HG03571 (cell line): ENCODE measurements around the gene CLCN7.
"Not testable (repeated sequence)": the region's sequence is repeated elsewhere in the genome, so short reads cannot be mapped to it uniquely, and the experiment has no call there.

Experiments used
- ATAC-seq: cut with Tn5 transposase; IDR thresholded peaks from one replicate; pipeline ENCODE4 v1.9.1; 2021; ENCODE audit not compliant: unreplicated experiment

The CLCN7 gene

GRCh38 chr16:1447965-1448364 lies 26.9 kb downstream of the CLCN7 start:
- ATAC-seq = no peak

- ATAC-seq = no peak
Observed at GRCh38 chr16:1446296-1447080, 28.3 kb downstream of the CLCN7 start.

GRCh38 chr16:1445518-1446203 lies 29.2 kb downstream of the CLCN7 start:
- no peak for ATAC-seq

- no peak for ATAC-seq
Observed at GRCh38 chr16:1444730-1445517, 29.9 kb downstream of the CLCN7 start.

GRCh38 chr16:1443980-1444729 lies 30.7 kb downstream of the CLCN7 start, which contains the start of gene CCDC154:
TSS of gene CCDC154 (minus strand) at chr16:1444556. CDS start at chr16:1444322, 234 bp downstream.
- ATAC-seq = no peak

- ATAC-seq = no peak
Observed at GRCh38 chr16:1443403-1443973, 31.3 kb downstream of the CLCN7 start.

- no peak for ATAC-seq
Observed at GRCh38 chr16:1442697-1443096, 32.1 kb downstream of the CLCN7 start.

- no peak for ATAC-seq
Observed at GRCh38 chr16:1441391-1441829, 33.4 kb downstream of the CLCN7 start.

- ATAC-seq = not testable (repeated sequence)
Observed at GRCh38 chr16:1439699-1440074, 35.1 kb downstream of the CLCN7 start.

GRCh38 chr16:1439058-1439698 lies 35.6 kb downstream of the CLCN7 start:
- no peak for ATAC-seq

- no peak for ATAC-seq
Observed at GRCh38 chr16:1438229-1439057, 36.4 kb downstream of the CLCN7 start.

- ATAC-seq = no peak
Observed at GRCh38 chr16:1437606-1438005, 37.2 kb downstream of the CLCN7 start.

GRCh38 chr16:1436731-1437355 lies 38.0 kb downstream of the CLCN7 start:
- ATAC-seq = no peak

GRCh38 chr16:1435921-1436697 lies 38.7 kb downstream of the CLCN7 start:
- no peak for ATAC-seq

GRCh38 chr16:1434644-1435592 lies 39.9 kb downstream of the CLCN7 start:
- ATAC-seq = no peak

- ATAC-seq = no peak
Observed at GRCh38 chr16:1433756-1434155, 41.1 kb downstream of the CLCN7 start.

- no peak for ATAC-seq
Observed at GRCh38 chr16:1433263-1433560, 41.6 kb downstream of the CLCN7 start.
